GM18907 (cell line): ENCODE results near the gene POLRMT.
"Not testable (repeated sequence)": the region's sequence is repeated elsewhere in the genome, so short reads cannot be mapped to it uniquely, and the experiment has no call there.

Experiments
- ATAC-seq: cut with Tn5 transposase; IDR thresholded peaks from one replicate; pipeline ENCODE4 v1.9.1; 2021; ENCODE audit warnings: mild to moderate bottlenecking, moderate library complexity; ENCODE audit not compliant: unreplicated experiment

POLRMT gene

GRCh38 chr19:633068-633785 is at the start of gene POLRMT:
Gene POLRMT (minus strand): TSS chr19:633537. CDS start chr19:633512, 25 bp downstream.
- ATAC-seq, result peak; percentile 74

- no peak for ATAC-seq
These were observed 49.5 kb upstream of the POLRMT start for GRCh38 chr19:682678-683320.

- no peak for ATAC-seq
These were observed 48.0 kb upstream of the POLRMT start for GRCh38 chr19:681029-682019.

GRCh38 chr19:680287-681028 is 47.1 kb upstream of the POLRMT start:
- peak; percentile 70 for ATAC-seq

- ATAC-seq, result peak; percentile 30
These were observed 46.3 kb upstream of the POLRMT start for GRCh38 chr19:679418-680286.

GRCh38 chr19:678791-679388 is 45.6 kb upstream of the POLRMT start:
- ATAC-seq, result no peak

- no peak for ATAC-seq
These were observed 44.5 kb upstream of the POLRMT start for GRCh38 chr19:677601-678436.

- ATAC-seq, result no peak
These were observed 43.9 kb upstream of the POLRMT start for GRCh38 chr19:677201-677600.

- ATAC-seq, result no peak
These were observed 43.2 kb upstream of the POLRMT start, which contains the start of gene FSTL3 for GRCh38 chr19:676339-677105. Gene FSTL3 (plus strand): TSS chr19:676392. CDS start chr19:676424, 32 bp downstream.

GRCh38 chr19:676007-676338 is 42.6 kb upstream of the POLRMT start:
- ATAC-seq, result no peak

- no peak for ATAC-seq
These were observed 41.2 kb upstream of the POLRMT start for GRCh38 chr19:674282-675151.

GRCh38 chr19:670609-671075 is 37.3 kb upstream of the POLRMT start:
- ATAC-seq, result no peak

- not testable (repeated sequence) for ATAC-seq
These were observed 35.5 kb upstream of the POLRMT start for GRCh38 chr19:668675-669434.

- ATAC-seq, result not testable (repeated sequence)
These were observed 33.7 kb upstream of the POLRMT start for GRCh38 chr19:666985-667573.

GRCh38 chr19:664913-665443 is 31.6 kb upstream of the POLRMT start:
- no peak for ATAC-seq
